Osteoblast (primary cell): ENCODE results near the gene SORBS2. TPM values are rescaled to one million over a fixed set of nuclear protein-coding genes. Genes with fewer than 3 reads are reported as not detected.

Experiments
- DNase-seq: peaks from one replicate; pipeline ENCODE4 v3.0.0; 2011; ENCODE audit warnings: low spot score, mixed read lengths; ENCODE audit not compliant: insufficient read length; ENCODE audit errors: missing footprints
- H2AFZ ChIP-seq: 2 replicates; pipeline ENCODE4 v1.6.0; 2011; ENCODE audit warnings: mild to moderate bottlenecking, low read length
- H3K27ac ChIP-seq: 2 replicates; pipeline ENCODE4 v1.5.1; 2011; ENCODE audit warnings: mild to moderate bottlenecking, low read depth, low read length, moderate library complexity
- H3K27me3 ChIP-seq: 2 replicates; pipeline ENCODE4 v1.6.0; 2012; ENCODE audit warnings: mild to moderate bottlenecking, control low read depth, inconsistent platforms, low read length, moderate library complexity; ENCODE audit not compliant: insufficient read depth
- H3K36me3 ChIP-seq: 2 replicates; pipeline ENCODE4 v1.5.1; 2011; ENCODE audit warnings: mild to moderate bottlenecking, low read length, control low read depth, moderate library complexity; ENCODE audit not compliant: insufficient read depth
- H3K4me1 ChIP-seq: 2 replicates; pipeline ENCODE4 v1.5.1; 2011; ENCODE audit warnings: mild to moderate bottlenecking, low read length, control low read depth, moderate library complexity; ENCODE audit not compliant: insufficient read depth
- H3K4me2 ChIP-seq: 2 replicates; pipeline ENCODE4 v1.6.0; 2011; ENCODE audit warnings: mild to moderate bottlenecking, low read length; ENCODE audit not compliant: insufficient read depth
- H3K4me3 ChIP-seq: fragments of 200-600 bp; sonication (generic); 3 replicates; pipeline ENCODE4 v1.5.1; 2012; ENCODE audit warnings: mild to moderate bottlenecking, low read length, inconsistent platforms; ENCODE audit not compliant: insufficient read depth
- H3K79me2 ChIP-seq: 2 replicates; pipeline ENCODE4 v1.6.0; 2012; ENCODE audit warnings: mild to moderate bottlenecking, low read length, control low read depth, inconsistent platforms; ENCODE audit not compliant: insufficient read depth
- H3K9me3 ChIP-seq: 2 replicates; pipeline ENCODE4 v1.5.1; 2011; ENCODE audit warnings: low read depth, low read length, control low read depth
- H4K20me1 ChIP-seq: 2 replicates; pipeline ENCODE4 v1.6.0; 2012; ENCODE audit warnings: mild to moderate bottlenecking, low read length, control low read depth; ENCODE audit not compliant: insufficient read depth
- CTCF ChIP-seq: IDR thresholded peaks from 2 replicates; pipeline ENCODE4 v1.5.1; 2011; ENCODE audit warnings: mild to moderate bottlenecking, low read depth, low read length, moderate library complexity; ENCODE audit errors: extremely low read depth
- total RNA-seq: library from RNA; depleted of rRNA; stranded (reverse); fragments of >200 nt; gene quantifications from 2 replicates; pipeline ENCODE4 v1.2.3, GENCODE V29; 2012

The SORBS2 gene
- total RNA-seq, 1 donor: 85.0 TPM

GRCh38 chr4:185838104-185838452, 26.1 kb upstream of the SORBS2 start:
- peak overlapping the region; percentile 93 for H3K27ac ChIP-seq
- DNase-seq: peak; percentile 29
- H4K20me1 ChIP-seq: no peaks in the 10 kb centered on the region
- no peaks in the 10 kb centered on the region for H3K27me3 ChIP-seq
- H3K9me3 ChIP-seq: no peaks in the 10 kb centered on the region
- no peaks in the 10 kb centered on the region for H3K79me2 ChIP-seq
- H3K4me1 ChIP-seq: peaks cover 31% of the 10 kb centered on the region
- no peak overlapping the region for H3K4me2 ChIP-seq
- H3K36me3 ChIP-seq: no peaks in the 10 kb centered on the region
- TF ChIP-seq CTCF: no peak
- peak overlapping the region; percentile 6 for H2AFZ ChIP-seq
- no peak overlapping the region for H3K4me3 ChIP-seq

GRCh38 chr4:185837415-185838103, 25.6 kb upstream of the SORBS2 start:
- Histone ChIP-seq H3K79me2 (no peaks in the 10 kb centered on the region), H3K4me1 (peaks cover 32% of the 10 kb centered on the region), H3K27ac (no peak overlapping the region), H3K9me3 (no peaks in the 10 kb centered on the region), H3K4me3 (no peak overlapping the region), H3K27me3 (no peaks in the 10 kb centered on the region), H4K20me1 (no peaks in the 10 kb centered on the region), H2AFZ (peak overlapping the region; percentile 6), H3K4me2 (no peak overlapping the region), H3K36me3 (no peaks in the 10 kb centered on the region)
- TF ChIP-seq CTCF: no peak
- DNase-seq: peak; percentile 3

GRCh38 chr4:185836241-185837084, 24.5 kb upstream of the SORBS2 start:
- H3K27ac ChIP-seq: no peak overlapping the region

More at GRCh38 chr4:185836241-185837084, 24.5 kb upstream of the SORBS2 start:
- H3K4me1 ChIP-seq: peaks cover 32% of the 10 kb centered on the region
- no peak overlapping the region for H3K4me3 ChIP-seq
- no peaks in the 10 kb centered on the region for H3K9me3 ChIP-seq
- H3K27me3 ChIP-seq: no peaks in the 10 kb centered on the region
- no peaks in the 10 kb centered on the region for H4K20me1 ChIP-seq
- H3K4me2 ChIP-seq: no peak overlapping the region
- TF ChIP-seq CTCF: no peak
- peak; percentile 34 for DNase-seq
- no peak overlapping the region for H2AFZ ChIP-seq
- no peaks in the 10 kb centered on the region for H3K36me3 ChIP-seq
- H3K79me2 ChIP-seq: no peaks in the 10 kb centered on the region
